NCI-H2171 (cell line): ENCODE measurements around the gene NCKAP5.

Experiments used
- DNase-seq: peaks from one replicate; lab custom pipeline; 2025; lab: John Stamatoyannopoulos, UW

Gene NCKAP5

GRCh38 chr2:132754392-132754791 lies 813.9 kb downstream of the NCKAP5 start:
- no peak for DNase-seq

- DNase-seq = no peak
These were observed 815.6 kb downstream of the NCKAP5 start for GRCh38 chr2:132752421-132753206.

- no peak for DNase-seq
These were observed 816.4 kb downstream of the NCKAP5 start for GRCh38 chr2:132751836-132752235.

GRCh38 chr2:132750606-132751005 lies 817.7 kb downstream of the NCKAP5 start:
- DNase-seq = no peak

GRCh38 chr2:132747046-132747445 lies 821.2 kb downstream of the NCKAP5 start:
- no peak for DNase-seq

- DNase-seq = no peak
These were observed 826.5 kb downstream of the NCKAP5 start for GRCh38 chr2:132741754-132742153.

GRCh38 chr2:132740081-132740720 lies 828.1 kb downstream of the NCKAP5 start:
- no peak for DNase-seq

- DNase-seq = no peak
These were observed 830.0 kb downstream of the NCKAP5 start for GRCh38 chr2:132738223-132738622.

GRCh38 chr2:132736059-132736458 lies 832.2 kb downstream of the NCKAP5 start:
- no peak for DNase-seq

GRCh38 chr2:132734961-132735360 lies 833.3 kb downstream of the NCKAP5 start:
- DNase-seq = no peak

GRCh38 chr2:132733094-132733493 lies 835.2 kb downstream of the NCKAP5 start:
- no peak for DNase-seq

- DNase-seq = no peak
These were observed 835.6 kb downstream of the NCKAP5 start for GRCh38 chr2:132732694-132733093.

- no peak for DNase-seq
These were observed 836.8 kb downstream of the NCKAP5 start for GRCh38 chr2:132731441-132731840.

- DNase-seq = no peak
These were observed 837.7 kb downstream of the NCKAP5 start for GRCh38 chr2:132730611-132731010.

GRCh38 chr2:132729522-132729921 lies 838.7 kb downstream of the NCKAP5 start:
- DNase-seq = no peak

- no peak for DNase-seq
These were observed 842.1 kb downstream of the NCKAP5 start for GRCh38 chr2:132726155-132726554.

- no peak for DNase-seq
These were observed 842.5 kb downstream of the NCKAP5 start for GRCh38 chr2:132725748-132726147.

GRCh38 chr2:132725148-132725547 lies 843.1 kb downstream of the NCKAP5 start:
- DNase-seq = no peak

- no peak for DNase-seq
These were observed 846.3 kb downstream of the NCKAP5 start for GRCh38 chr2:132721938-132722337.

GRCh38 chr2:132720393-132720792 lies 847.9 kb downstream of the NCKAP5 start:
- DNase-seq = no peak

GRCh38 chr2:132719480-132719879 lies 848.8 kb downstream of the NCKAP5 start:
- no peak for DNase-seq

- no peak for DNase-seq
These were observed 851.3 kb downstream of the NCKAP5 start for GRCh38 chr2:132716954-132717353.
